DOHH2 (cell line): ENCODE results near the gene GPC6.

Source experiments
- EZH2phosphoT487 ChIP-seq: fragments of 200-600 bp; sonication (generic); IDR thresholded peaks from 2 replicates; pipeline ENCODE4 v1.6.1; 2017; ENCODE audit warnings: borderline replicate concordance, mild to moderate bottlenecking, antibody characterized with exemption, low read length, moderate library complexity, mixed read lengths
- TF ChIP-seq, protein P1 (sequence below): fragments of 200-600 bp; sonication (generic); IDR thresholded peaks from one replicate; pipeline ENCODE4 v1.5.1; 2014; ENCODE audit warnings: antibody characterized with exemption, mild to moderate bottlenecking, low read depth, low read length; ENCODE audit not compliant: poor library complexity, severe bottlenecking

DNA sequence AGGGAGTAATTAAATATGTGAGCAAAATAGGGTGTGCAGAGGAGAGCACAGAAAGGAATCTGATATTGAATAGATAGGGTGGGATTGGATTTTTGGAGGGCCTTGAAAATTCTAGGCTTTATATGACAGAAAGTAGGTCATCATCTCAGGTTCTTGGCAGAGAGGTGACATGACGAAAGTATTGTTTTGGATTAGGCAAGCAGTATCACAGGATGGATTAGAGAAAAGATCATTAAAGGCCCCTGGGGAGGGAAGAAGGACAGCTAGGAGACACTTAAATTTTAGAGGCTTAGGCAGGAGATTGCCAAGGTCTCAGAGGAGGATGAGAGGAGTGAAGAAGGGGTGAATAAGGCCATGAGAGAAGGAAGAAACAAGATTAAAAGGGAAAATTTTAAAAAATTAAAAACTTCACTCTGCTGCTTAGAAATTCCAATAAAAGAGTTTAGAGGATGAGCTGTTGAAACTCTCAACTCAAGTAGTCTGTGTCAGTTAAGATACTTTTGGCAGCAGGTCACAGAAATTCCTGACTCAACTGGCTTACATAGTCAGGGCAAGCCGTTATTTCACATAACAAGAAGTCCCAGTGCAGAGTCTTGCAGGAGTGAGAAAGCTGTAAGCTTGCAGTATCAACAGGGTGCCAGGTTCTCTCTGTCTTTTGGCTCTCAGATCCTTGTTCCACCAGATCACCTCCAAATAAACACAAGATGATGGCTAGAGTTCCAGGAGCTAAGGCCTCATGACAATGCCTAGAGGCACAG, 8.8 kb downstream of the GPC6 start:
- TF ChIP-seq, protein P1, sequence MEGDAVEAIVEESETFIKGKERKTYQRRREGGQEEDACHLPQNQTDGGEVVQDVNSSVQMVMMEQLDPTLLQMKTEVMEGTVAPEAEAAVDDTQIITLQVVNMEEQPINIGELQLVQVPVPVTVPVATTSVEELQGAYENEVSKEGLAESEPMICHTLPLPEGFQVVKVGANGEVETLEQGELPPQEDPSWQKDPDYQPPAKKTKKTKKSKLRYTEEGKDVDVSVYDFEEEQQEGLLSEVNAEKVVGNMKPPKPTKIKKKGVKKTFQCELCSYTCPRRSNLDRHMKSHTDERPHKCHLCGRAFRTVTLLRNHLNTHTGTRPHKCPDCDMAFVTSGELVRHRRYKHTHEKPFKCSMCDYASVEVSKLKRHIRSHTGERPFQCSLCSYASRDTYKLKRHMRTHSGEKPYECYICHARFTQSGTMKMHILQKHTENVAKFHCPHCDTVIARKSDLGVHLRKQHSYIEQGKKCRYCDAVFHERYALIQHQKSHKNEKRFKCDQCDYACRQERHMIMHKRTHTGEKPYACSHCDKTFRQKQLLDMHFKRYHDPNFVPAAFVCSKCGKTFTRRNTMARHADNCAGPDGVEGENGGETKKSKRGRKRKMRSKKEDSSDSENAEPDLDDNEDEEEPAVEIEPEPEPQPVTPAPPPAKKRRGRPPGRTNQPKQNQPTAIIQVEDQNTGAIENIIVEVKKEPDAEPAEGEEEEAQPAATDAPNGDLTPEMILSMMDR, result no peak
- TF ChIP-seq EZH2phosphoT487, result no peak
